ENCODE results near the gene DPH6.

The DPH6 gene

DNA sequence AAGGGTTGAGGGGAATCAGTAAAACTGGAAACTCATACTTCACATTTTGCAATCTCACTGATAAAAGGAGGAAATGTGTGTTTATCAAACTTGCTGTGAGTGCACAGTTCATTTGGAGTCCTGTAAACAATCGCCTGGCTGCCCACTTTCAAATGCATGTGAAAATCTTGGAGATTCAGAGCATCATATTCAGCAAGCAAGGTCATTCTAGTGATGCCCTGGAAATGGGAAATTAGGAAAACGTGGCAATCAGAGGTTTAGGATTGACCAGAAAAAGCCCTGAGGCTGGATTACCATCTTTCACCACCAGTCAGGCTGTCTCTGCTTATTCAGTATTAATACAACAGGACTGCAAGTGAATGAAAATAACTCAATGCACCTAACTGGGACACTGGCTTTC, 23.9 kb downstream of the DPH6 start:
- DNase-seq (ENCODE audit: insufficient read length, low spot score): no peak
- FAIRE-seq: peak; percentile 57
- TF ChIP-seq POLR2A (IDR thresholded peaks at IDR 0.05; ENCODE audit: low read depth, low read length): no peak

DNA sequence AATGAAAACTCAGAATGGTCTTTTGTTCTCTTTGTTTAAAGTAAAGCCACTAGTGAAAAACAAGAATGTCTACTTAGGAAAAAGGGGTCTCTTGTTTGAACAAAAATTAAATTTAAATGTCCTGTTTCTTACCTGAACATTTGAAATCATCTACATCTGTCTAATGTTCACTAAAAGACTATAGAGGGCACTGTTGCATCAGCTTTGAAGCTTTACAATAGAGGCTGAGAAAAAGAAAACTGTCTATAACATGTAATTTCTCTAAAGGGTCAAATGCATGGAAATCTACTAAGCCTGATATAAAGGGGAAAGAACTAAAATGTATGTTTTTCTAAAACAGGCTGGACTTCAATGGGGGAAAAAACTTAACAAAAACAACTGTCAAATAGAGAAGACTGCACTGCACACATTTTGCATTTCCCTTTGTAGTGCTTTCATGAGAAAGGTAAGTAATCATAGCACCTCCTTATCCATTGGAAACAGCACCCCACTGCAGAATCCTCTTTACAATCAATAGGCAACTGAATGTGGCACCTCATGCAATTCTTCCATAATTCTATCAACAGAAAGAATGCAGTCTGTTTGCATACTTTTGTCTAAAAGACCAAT, 26.3 kb downstream of the DPH6 start:
- TF ChIP-seq POLR2A (IDR thresholded peaks at IDR 0.05; ENCODE audit: low read depth, low read length): no peak
- FAIRE-seq (peak; percentile 75), DNase-seq (ENCODE audit: insufficient read length, low spot score) (no peak)

DNA sequence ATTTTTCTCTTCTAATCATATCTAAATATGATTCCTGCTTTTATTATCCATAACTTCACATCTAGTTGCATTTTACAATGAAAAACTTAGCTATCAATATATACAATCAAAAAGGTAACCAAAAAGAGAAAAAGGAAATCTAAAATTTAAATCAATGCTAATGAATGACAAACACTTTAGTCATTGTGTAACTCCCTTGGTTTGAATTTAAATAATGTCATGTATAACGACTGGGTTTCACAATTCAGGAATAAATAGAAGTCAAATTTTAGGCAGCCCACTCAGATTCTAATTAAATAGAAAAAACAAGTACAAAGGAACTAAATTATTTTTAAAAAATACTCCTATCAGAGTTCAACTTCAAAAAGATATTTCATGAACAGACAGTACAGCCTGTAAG, 26.9 kb downstream of the DPH6 start:
- FAIRE-seq: no peak
- TF ChIP-seq POLR2A (IDR thresholded peaks at IDR 0.05; ENCODE audit: low read depth, low read length): no peak
- DNase-seq (ENCODE audit: insufficient read length, low spot score): no peak

- no peak for TF ChIP-seq POLR2A (IDR thresholded peaks at IDR 0.05; ENCODE audit: low read depth, low read length)
- FAIRE-seq (no peak), DNase-seq (ENCODE audit: insufficient read length, low spot score) (no peak)
Observed at GRCh38 chr15:35514759-35515158, 31.2 kb downstream of the DPH6 start.

- DNase-seq (ENCODE audit: insufficient read length, low spot score) (no peak), FAIRE-seq (no peak)
- no peak for TF ChIP-seq POLR2A (IDR thresholded peaks at IDR 0.05; ENCODE audit: low read depth, low read length)
Observed at GRCh38 chr15:35507932-35508638, 37.9 kb downstream of the DPH6 start.

- DNase-seq (ENCODE audit: insufficient read length, low spot score) (no peak), FAIRE-seq (no peak)
- TF ChIP-seq POLR2A (IDR thresholded peaks at IDR 0.05; ENCODE audit: low read depth, low read length): no peak
Observed at GRCh38 chr15:35506272-35506870, 39.6 kb downstream of the DPH6 start.

DNA sequence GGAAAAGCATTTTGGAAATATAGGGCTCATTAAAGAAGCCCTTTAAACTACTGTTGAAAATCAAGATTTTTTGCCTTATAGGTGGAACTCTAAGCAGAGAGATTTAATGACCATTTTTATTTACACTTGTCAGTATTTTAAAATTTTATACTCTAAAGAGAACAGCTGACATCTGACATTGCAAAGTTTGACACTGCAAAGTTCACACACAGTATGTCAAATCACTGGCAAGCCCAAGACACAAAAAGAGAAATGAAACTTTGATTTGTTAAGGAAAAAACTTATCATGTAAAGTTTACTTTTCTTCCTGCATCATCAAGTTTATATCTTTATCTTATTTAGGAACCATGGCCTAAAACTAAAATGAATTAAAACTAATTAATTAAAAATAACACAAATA, 40.2 kb downstream of the DPH6 start:
- no peak for FAIRE-seq
- no peak for TF ChIP-seq POLR2A (IDR thresholded peaks at IDR 0.05; ENCODE audit: low read depth, low read length)
- DNase-seq (ENCODE audit: insufficient read length, low spot score): no peak

DNA sequence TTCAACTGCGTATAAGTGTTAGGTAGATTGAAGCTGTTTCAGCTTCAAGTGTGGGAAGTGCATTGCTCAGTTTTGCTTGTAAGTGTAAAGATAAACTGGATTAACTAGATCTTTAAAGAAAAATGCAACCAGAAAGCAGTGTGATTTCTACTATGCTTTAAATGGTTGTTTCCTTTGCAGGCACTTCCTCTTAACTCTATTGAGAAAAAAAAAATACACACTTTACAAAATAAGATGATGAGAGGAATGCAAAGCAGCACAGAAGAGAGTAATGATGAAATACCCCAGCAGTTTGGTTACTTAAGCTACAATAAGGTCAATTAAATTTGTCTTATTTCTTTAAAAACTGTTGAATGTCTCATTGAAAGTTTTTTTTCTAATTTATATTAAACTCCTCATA, 40.8 kb downstream of the DPH6 start:
- FAIRE-seq: no peak
- no peak for DNase-seq (ENCODE audit: insufficient read length, low spot score)
- TF ChIP-seq POLR2A (IDR thresholded peaks at IDR 0.05; ENCODE audit: low read depth, low read length): no peak

GRCh38 chr15:35499723-35500122, 46.2 kb downstream of the DPH6 start:
- no peak for DNase-seq (ENCODE audit: insufficient read length, low spot score)
- TF ChIP-seq POLR2A (IDR thresholded peaks at IDR 0.05; ENCODE audit: low read depth, low read length): no peak
- no peak for FAIRE-seq

DNA sequence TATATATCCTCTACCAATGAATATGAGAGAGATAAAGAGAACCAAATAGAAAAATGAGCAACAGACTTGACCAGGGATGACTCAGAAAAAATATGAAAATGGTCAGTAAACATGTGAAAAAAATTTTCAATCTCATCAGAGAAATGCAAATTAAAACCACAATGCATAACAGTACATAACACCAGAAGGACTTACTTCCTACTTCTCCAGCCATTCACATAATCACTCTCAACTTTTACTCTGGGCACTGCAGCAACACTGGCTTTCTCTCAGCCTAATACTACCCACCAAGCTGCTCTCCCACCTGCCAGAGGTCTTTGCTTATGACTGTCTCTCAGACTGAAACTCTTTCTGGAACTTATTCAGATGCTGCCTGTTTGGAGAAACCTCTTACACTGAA, 49.4 kb downstream of the DPH6 start:
- DNase-seq (ENCODE audit: insufficient read length, low spot score): no peak
- no peak for FAIRE-seq
- TF ChIP-seq POLR2A (IDR thresholded peaks at IDR 0.05; ENCODE audit: low read depth, low read length): no peak

GRCh38 chr15:35495080-35495479, 50.9 kb downstream of the DPH6 start:
- no peak for TF ChIP-seq POLR2A (IDR thresholded peaks at IDR 0.05; ENCODE audit: low read depth, low read length)
- FAIRE-seq: peak; percentile 58

GRCh38 chr15:35491999-35492398, 54.0 kb downstream of the DPH6 start:
- no peak for TF ChIP-seq POLR2A (IDR thresholded peaks at IDR 0.05; ENCODE audit: low read depth, low read length)
- no peak for DNase-seq (ENCODE audit: insufficient read length, low spot score)
- no peak for FAIRE-seq

More at GRCh38 chr15:35495080-35495479, 50.9 kb downstream of the DPH6 start:
- no peak for DNase-seq (ENCODE audit: insufficient read length, low spot score)

- TF ChIP-seq POLR2A (IDR thresholded peaks at IDR 0.05; ENCODE audit: low read depth, low read length): no peak
- no peak for DNase-seq (ENCODE audit: insufficient read length, low spot score)
- no peak for FAIRE-seq
Observed at GRCh38 chr15:35491173-35491572, 54.8 kb downstream of the DPH6 start.

DNA sequence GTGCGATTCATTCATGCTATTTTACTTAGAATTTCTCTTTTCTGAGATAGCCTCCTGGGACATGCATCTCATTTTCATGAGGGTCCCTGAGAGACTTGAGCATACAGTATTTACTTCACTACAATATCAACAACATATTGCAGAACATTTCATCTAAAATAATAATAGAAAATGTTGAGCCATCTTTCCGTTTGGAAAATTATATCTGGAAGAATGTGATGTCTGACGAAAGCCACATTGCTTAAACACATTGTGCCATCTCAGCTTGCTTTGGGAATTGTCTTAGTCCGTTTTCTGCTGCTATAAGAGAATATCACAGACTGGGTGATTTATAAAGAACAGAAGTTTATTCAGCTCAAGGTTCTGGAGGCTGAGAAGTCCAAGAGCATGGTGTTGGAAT, 55.5 kb downstream of the DPH6 start:
- TF ChIP-seq POLR2A (IDR thresholded peaks at IDR 0.05; ENCODE audit: low read depth, low read length): no peak
- DNase-seq (ENCODE audit: insufficient read length, low spot score) (no peak), FAIRE-seq (no peak)

GRCh38 chr15:35487417-35487816, 58.5 kb downstream of the DPH6 start:
- DNase-seq (ENCODE audit: insufficient read length, low spot score): no peak
- no peak for TF ChIP-seq POLR2A (IDR thresholded peaks at IDR 0.05; ENCODE audit: low read depth, low read length)
- FAIRE-seq: no peak

Data from H54 (cell line).